ELF-1 (cell line): Measurements from ENCODE around the gene ANKRD44.

Experiments
- DNase-seq: peaks from one replicate; pipeline ENCODE4 v3.0.0-alpha.2; 2016; ENCODE audit warnings: low read depth, low spot score

ANKRD44 gene

GRCh38 chr2:197113275-197113711 is 197.3 kb downstream of the ANKRD44 start:
- DNase-seq = no peak

DNA sequence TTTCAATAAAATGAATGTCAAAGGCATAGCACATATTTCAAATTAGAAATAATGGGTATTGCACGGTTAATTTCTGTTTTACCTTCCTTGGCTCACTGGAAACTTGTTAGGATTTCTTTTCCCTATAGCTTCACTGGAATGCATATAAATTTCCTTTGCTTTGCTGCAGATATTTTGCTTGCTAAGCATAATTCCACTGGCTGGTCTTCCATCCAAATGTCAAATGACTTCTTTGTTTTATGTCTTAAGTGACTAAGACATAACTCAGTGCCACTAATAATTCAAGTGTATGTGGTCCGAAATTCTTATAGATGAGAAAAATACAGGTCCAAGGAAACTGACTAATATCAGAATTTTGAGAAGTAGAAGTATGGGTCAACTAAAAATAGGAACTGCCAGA is 201.3 kb downstream of the ANKRD44 start:
- DNase-seq = no peak

- DNase-seq = no peak
Observed at GRCh38 chr2:197108758-197109157, 201.8 kb downstream of the ANKRD44 start.

DNA sequence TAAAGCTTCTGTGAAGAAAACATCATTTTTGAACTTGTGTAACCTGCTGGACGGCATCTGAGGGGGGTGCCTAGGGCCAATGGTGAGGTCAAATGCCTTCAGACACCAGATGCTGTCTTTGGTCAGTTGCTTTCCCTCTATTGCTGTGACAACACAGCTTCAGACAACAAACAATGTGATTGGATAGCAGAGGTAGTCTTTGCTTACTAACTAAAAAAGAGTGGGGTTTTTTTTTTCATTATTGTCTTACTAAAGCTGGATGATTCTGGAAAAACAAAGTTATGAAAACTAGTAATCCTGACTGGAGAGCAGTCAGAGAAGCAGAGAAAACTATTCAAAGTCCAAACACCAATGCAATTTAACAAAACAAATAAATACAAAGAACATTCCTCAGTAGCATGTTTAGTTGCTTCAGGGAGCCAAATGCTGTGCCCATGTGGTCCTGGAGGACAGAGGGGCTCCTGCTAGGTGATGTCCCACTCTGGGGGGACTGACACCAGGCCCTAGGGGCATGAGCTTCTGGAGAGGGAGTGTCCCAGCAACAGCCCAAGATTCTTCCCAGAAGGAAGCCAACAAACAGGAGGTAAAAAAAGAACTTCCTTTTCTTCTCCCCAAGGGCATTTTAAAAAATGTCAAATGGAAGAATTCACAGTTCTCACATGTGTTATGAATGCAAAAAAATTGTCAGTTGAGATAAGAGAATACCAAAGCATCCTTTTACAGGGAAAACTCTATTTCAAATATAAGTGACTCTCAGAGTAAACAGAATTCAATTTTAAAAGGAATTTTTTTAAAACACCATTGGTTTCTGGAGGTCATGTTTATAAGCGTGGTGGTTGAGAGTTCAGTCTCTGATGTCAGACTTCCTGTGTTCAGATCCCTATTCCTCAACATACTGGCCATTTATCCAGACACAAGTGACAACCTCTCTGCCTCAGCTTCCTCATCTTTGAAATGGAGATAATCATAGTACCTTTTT is 203.0 kb downstream of the ANKRD44 start:
- peak; percentile 73 for DNase-seq

GRCh38 chr2:197103363-197103762 is 207.2 kb downstream of the ANKRD44 start:
- no peak for DNase-seq

DNA sequence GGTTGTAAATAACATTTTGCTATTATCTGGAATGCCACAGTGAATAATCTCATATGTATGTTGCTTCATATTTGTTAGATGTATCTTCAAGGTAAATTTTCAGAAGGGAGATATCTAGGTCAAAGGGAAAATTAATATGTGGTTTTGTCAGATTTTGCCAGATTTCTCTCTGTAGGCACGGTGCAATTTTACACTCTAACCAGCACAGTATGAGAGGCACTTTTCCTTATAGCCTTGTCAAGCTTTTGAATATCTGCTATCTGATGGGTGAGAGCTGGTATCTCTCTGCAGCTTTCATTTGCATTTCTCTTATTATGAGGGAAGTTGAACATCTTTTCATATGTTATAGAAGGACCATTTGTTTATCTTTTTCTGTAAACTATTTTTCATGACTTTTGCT is 208.3 kb downstream of the ANKRD44 start:
- DNase-seq = no peak

DNA sequence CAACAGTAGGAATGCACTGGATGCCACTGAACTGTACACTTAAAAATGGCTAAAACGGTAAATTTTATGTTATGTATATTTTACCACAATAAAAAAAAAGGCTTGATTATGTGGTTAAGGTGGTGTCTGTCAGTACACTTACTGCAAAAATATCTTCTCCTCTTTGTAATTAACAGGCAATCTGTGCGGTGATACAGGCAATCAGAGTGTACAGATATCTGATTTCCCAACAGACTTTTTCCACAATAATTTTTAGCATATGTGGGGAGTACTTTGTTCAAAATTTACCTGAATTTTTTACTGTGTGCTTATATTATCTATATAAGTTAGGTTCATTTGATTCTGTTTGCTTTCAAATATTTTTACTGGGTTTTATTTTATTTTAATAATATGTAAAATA is 209.1 kb downstream of the ANKRD44 start:
- no peak for DNase-seq

DNA sequence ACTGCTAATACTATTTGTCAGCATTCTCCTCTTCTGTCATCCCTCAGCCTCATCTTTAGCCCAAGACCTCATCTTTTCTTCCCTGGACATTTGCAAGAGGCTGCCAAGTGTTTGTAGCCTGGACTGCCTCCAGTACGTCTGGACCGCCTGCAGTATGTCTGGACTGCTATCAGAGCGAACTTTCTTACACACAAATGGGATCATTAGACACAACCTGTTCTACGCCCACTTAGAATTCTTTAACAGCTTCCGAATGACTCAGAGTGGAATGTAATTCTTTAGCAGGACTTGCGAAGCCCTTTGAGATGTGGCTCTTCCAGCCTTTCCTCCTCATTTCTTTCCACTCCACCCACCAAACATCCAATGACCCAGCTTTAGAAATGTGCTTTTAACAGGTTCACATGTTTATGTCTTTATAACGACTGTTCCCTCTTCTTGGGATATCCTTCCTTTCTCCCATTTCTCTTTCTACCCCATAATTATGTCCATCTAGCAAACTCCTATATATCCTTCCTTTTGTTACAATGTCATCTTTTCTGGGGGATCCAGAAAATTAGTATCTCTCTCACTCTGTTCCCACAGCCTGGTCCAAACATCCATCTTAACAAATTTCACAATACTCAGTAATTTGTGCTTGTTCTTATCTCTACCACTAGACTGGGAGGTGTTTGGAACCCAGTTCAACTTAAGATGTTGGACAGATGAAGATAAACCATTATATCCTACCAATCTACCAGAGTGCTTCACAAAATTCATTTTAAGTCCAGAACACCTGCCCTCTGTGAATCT is 212.8 kb downstream of the ANKRD44 start:
- DNase-seq = peak; percentile 25

DNA sequence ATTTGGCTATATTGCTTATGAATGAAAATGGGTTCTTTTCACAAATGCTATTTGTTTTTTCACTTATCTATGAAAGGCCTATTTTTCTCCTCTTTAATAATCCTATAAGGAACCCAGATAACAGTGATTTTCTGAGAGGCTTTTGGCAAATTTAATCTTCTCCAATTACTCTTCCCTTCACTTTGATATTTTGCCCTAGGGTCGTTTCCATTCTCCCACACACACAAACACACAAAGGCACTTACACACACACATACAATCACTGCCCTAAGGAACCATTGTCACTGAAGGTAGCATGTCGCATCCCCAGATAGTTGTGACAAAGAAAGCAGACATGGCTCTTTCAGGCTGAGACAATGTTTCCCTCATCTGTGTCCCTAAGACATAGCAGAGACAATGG is 213.9 kb downstream of the ANKRD44 start:
- no peak for DNase-seq

- DNase-seq = no peak
Observed at GRCh38 chr2:197092431-197092830, 218.1 kb downstream of the ANKRD44 start.

DNA sequence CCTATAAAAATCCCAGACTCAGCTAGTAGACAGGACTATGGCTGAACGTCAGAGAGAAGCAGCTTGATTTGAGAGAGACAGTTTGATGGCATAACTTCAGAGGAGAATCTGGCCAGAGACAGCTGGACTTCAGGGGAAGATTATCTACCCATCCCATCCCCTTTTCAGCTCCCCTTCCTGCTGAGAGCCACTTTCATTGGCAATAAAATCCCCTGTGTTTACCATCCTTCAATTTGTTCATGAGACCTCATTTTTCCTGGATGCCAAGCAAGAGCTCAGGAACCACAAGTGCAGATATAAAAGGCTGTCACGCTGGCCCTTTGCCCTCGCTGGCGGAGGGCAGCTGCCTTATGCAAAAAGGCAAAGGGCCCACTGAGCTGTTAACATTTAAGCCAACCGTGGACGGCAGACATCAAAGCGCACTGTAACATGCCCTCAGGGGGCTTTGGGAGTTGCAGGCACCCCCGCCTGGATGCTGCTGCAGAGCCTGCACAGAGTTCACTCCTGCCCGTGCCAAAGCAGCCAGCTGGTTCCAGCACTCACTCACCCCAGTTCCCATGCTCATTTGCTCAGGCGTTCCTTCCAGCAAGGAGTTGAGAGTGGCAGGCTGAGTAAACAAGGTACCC is 219.7 kb downstream of the ANKRD44 start:
- DNase-seq = peak; percentile 85

DNA sequence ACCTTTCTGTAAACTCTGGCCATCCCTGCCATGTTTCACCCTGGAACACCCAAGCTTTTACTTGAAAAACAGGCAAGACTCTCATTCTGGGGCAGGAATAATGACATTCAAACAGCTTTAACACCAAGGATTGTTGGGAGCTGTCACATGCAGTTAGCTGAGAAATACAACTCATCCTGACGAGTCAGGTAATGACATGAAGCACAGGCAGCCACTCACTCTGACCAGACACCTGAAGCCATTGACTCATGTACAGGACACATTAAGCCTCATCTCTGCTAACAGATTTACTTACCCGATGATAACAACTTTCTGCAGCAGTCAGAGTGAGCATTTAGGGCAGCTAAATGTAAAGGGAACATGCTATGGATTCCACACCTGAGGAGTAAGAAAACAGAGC is 220.9 kb downstream of the ANKRD44 start:
- no peak for DNase-seq

- DNase-seq = no peak
Observed at GRCh38 chr2:197088694-197089093, 221.9 kb downstream of the ANKRD44 start.

- no peak for DNase-seq
Observed at GRCh38 chr2:197086500-197086899, 224.1 kb downstream of the ANKRD44 start.

GRCh38 chr2:197085665-197086064 is 224.9 kb downstream of the ANKRD44 start:
- DNase-seq = no peak

DNA sequence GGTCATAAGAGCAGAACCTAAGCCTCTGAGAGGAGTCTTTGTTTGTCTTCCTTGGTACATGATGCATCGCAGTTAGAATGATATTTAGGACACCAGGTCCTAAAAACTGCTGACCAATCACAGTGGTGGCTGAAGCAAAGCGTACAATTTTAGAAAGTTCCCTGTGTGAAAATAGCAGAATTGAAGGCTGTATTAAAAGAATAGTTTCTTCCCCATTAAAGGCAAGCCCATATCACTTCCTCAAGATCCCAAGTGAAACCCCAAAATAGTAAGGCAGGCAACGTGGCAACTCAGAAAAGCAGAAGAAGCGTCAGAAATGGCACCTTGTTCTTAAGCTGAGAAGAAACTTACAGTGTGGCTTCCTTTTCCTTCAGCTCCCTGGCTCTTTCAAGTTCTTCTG is 229.3 kb downstream of the ANKRD44 start:
- DNase-seq = no peak

GRCh38 chr2:197080578-197081216 is 229.9 kb downstream of the ANKRD44 start:
- no peak for DNase-seq

DNA sequence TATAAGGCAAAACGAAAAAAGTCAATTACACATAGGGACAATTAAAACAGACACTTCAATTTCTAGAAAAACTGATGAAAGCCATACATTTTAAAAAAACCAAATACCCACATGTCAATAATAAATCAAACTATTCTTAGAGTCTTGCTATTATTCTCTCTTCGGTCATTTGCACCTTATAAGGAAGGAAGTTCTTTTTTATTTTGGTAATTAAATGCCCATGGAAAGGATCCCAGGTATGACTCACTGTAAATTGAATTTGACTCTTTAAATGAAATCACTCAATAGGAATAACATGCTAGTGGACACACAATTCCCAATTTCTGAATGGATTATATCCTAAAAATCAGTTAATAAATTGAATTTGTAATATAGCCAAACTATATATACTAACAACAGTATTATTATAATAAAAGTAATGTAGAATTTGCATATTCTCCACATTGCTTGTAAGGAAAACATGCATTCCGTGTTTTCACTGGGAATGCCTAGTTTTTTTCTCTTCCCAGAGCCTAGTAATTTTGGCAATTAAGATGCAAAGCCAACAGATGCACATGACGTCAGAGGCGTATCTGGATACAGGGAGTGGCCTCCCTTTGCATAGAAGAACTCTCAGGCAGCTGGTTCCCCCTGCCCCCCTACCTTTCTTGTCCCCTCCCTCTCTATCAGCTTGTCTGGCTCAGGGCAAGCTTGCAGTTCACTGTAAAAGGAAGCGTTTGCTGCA is 230.6 kb downstream of the ANKRD44 start:
- DNase-seq = no peak

GRCh38 chr2:197079414-197079813 is 231.2 kb downstream of the ANKRD44 start:
- no peak for DNase-seq

- DNase-seq = no peak
Observed at GRCh38 chr2:197078535-197078934, 232.0 kb downstream of the ANKRD44 start.

DNA sequence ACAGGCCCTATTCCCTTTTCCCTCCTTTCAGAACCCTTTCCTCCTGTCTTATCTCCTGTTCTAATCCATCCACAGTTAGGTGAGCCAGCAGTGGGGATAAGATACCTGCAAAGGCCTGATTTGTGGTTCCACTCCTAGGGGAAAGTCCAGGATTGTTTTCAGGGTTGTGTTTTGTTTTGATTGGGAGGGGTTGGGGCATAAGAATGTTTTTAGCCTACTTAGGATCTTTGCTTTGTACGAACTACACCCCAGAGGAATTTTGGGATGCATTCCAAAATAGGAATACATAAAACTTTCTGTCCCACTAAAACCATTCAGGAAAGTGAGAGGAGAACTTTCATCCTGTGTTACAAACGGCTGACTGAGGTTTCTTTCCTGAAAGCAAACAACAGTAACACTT is 233.2 kb downstream of the ANKRD44 start:
- DNase-seq = no peak
